Neutrophil (primary cell): ENCODE data around the gene RAI1.

Source experiments
- H3K27ac ChIP-seq: fragments of 200-600 bp; sonication (generic); 2 replicates; pipeline ENCODE4 v1.5.1; 2016; ENCODE audit warnings: mild to moderate bottlenecking, moderate library complexity
- H3K27me3 ChIP-seq: fragments of 200-600 bp; sonication (generic); 2 replicates; pipeline ENCODE4 v1.6.0; 2016; ENCODE audit warnings: mild to moderate bottlenecking
- H3K36me3 ChIP-seq: fragments of 200-600 bp; sonication (generic); 2 replicates; pipeline ENCODE4 v1.5.1; 2017
- H3K4me1 ChIP-seq, 2 experiments: fragments of 200-600 bp in 1 of 2; sonication (generic) in 1 of 2; 1 replicate in 1 of 2; 2 replicates in 1 of 2; pipeline versions ENCODE4 v1.5.1 to v1.6.1; 2013 to 2016; ENCODE audit warnings: low read depth in 1 of 2, low read length in 1 of 2, mild to moderate bottlenecking in 1 of 2, moderate library complexity in 1 of 2; ENCODE audit not compliant: control insufficient read depth in 1 of 2, insufficient read depth in 1 of 2
- H3K4me3 ChIP-seq, 2 experiments: fragments of 200-600 bp in 1 of 2; sonication (generic) in 1 of 2; 1 replicate in 1 of 2; 2 replicates in 1 of 2; pipeline ENCODE4 v1.5.1; 2013 to 2016; ENCODE audit warnings: low read depth in 1 of 2, low read length in 1 of 2, mild to moderate bottlenecking in 1 of 2, moderate library complexity in 1 of 2
- H3K9me3 ChIP-seq: fragments of 200-600 bp; sonication (generic); 2 replicates; pipeline ENCODE4 v1.5.1; 2016
- CTCF ChIP-seq: fragments of 200-600 bp; sonication (generic); IDR thresholded peaks from 2 replicates; pipeline ENCODE4 v1.5.1; 2016; ENCODE audit warnings: antibody characterized with exemption

Gene RAI1

GRCh38 chr17:17766744-17767120 is 85.5 kb downstream of the RAI1 start:
- H3K27ac ChIP-seq, result no peak overlapping the region
- H3K27me3 ChIP-seq, result no peaks in the 10 kb centered on the region
- H3K4me1 ChIP-seq, result no peaks in the 10 kb centered on the region
- peaks cover 3% of the 10 kb centered on the region for H3K36me3 ChIP-seq
- H3K4me3 ChIP-seq, result no peak overlapping the region
- TF ChIP-seq CTCF, result no peak
- no peaks in the 10 kb centered on the region for H3K9me3 ChIP-seq

GRCh38 chr17:17767154-17767869 is 86.1 kb downstream of the RAI1 start:
- peaks cover 3% of the 10 kb centered on the region for H3K36me3 ChIP-seq
- no peak overlapping the region for H3K27ac ChIP-seq
- H3K4me1 ChIP-seq, result no peaks in the 10 kb centered on the region

GRCh38 chr17:17767887-17768418 is 86.7 kb downstream of the RAI1 start:
- no peak for TF ChIP-seq CTCF
- Histone ChIP-seq H3K27ac (no peak overlapping the region), H3K27me3 (no peaks in the 10 kb centered on the region), H3K36me3 (peaks cover 3% of the 10 kb centered on the region), H3K9me3 (no peaks in the 10 kb centered on the region), H3K4me1 (no peaks in the 10 kb centered on the region), H3K4me3 (no peak overlapping the region)

More at GRCh38 chr17:17767154-17767869, 86.1 kb downstream of the RAI1 start:
- H3K9me3 ChIP-seq, result no peaks in the 10 kb centered on the region
- TF ChIP-seq CTCF, result no peak
- no peaks in the 10 kb centered on the region for H3K27me3 ChIP-seq
- no peak overlapping the region for H3K4me3 ChIP-seq

GRCh38 chr17:17768424-17769088 is 87.3 kb downstream of the RAI1 start:
- H3K27ac ChIP-seq, result no peak overlapping the region
- H3K4me3 ChIP-seq, result no peak overlapping the region
- no peaks in the 10 kb centered on the region for H3K9me3 ChIP-seq
- no peak for TF ChIP-seq CTCF
- peaks cover 3% of the 10 kb centered on the region for H3K36me3 ChIP-seq
- H3K27me3 ChIP-seq, result no peaks in the 10 kb centered on the region
- H3K4me1 ChIP-seq, result no peaks in the 10 kb centered on the region

GRCh38 chr17:17769869-17770631 is 88.8 kb downstream of the RAI1 start:
- TF ChIP-seq CTCF, result no peak
- Histone ChIP-seq H3K9me3 (no peaks in the 10 kb centered on the region), H3K4me3 (no peak overlapping the region), H3K27ac (no peak overlapping the region), H3K4me1 (no peaks in the 10 kb centered on the region), H3K36me3 (peaks cover 3% of the 10 kb centered on the region), H3K27me3 (no peaks in the 10 kb centered on the region)
